K562 (cell line): Measurements from ENCODE around the gene SLC25A51. TPM values are rescaled to one million over a fixed set of nuclear protein-coding genes. Genes with fewer than 3 reads are reported as not detected.

Experiments used
- ASH1L ChIP-seq: fragments of 450-650 bp; IDR thresholded peaks from 2 replicates; pipeline ENCODE4 v1.6.1; 2018; ENCODE audit warnings: borderline replicate concordance, mild to moderate bottlenecking, low read depth; ENCODE audit not compliant: partially characterized antibody
- CBFA2T3 ChIP-seq: fragments of 450-650 bp; IDR thresholded peaks from 2 replicates; pipeline ENCODE4 v1.6.1; 2017
- CC2D1A ChIP-seq: fragments of 450-650 bp; IDR thresholded peaks from 2 replicates; pipeline ENCODE4 v1.6.1; 2017; ENCODE audit warnings: mild to moderate bottlenecking
- CEBPG ChIP-seq, 3 experiments: fragments of 200-800 bp in 1 of 3; sonication (Bioruptor generic) in 1 of 3; sonication (generic) in 1 of 3; formaldehyde crosslinking in 1 of 3; IDR thresholded peaks in 2 of 3; conservative IDR thresholded peaks in 1 of 3; 2 replicates each; pipeline versions ENCODE4 v1.6.1 to v1.8.0; 2016 to 2022; ENCODE audit warnings: missing compliant biosample characterization in 2 of 3, missing genetic modification characterization in 2 of 3, mild to moderate bottlenecking in 1 of 3, missing genetic modification reagents in 1 of 3
- EHMT2 ChIP-seq: fragments of 450-650 bp; IDR thresholded peaks from 2 replicates; pipeline ENCODE4 v1.6.1; 2018; ENCODE audit warnings: antibody characterized with exemption
- GATAD2B ChIP-seq: fragments of 450-650 bp; IDR thresholded peaks from 2 replicates; pipeline ENCODE4 v1.6.1; 2017; ENCODE audit warnings: mild to moderate bottlenecking, borderline replicate concordance
- IFI16 ChIP-seq: fragments of 250-450 bp; sonication (Bioruptor Pico); IDR thresholded peaks from 2 replicates; pipeline ENCODE4 v2.1.2; 2022; ENCODE audit warnings: mild to moderate bottlenecking, inconsistent platforms
- MCM5 ChIP-seq: fragments of 450-650 bp; IDR thresholded peaks from 2 replicates; pipeline ENCODE4 v1.6.1; 2016; ENCODE audit warnings: low read depth
- NR2F6 ChIP-seq: fragments of 450-650 bp; formaldehyde crosslinking; IDR thresholded peaks from 2 replicates; pipeline ENCODE4 v1.4.0; 2020; ENCODE audit warnings: mild to moderate bottlenecking
- POLR2AphosphoS2 ChIP-seq: IDR thresholded peaks from 2 replicates; pipeline ENCODE4 v1.6.1; 2012; ENCODE audit warnings: low read length, improper control_type of control experiment
- PREB ChIP-seq: sonication (generic); formaldehyde crosslinking; IDR thresholded peaks from 2 replicates; pipeline ENCODE4 v1.8.1; 2023; ENCODE audit warnings: mild to moderate bottlenecking, missing genetic modification reagents
- PTRF ChIP-seq: fragments of 450-650 bp; IDR thresholded peaks from 2 replicates; pipeline ENCODE4 v1.6.1; 2016; ENCODE audit warnings: mild to moderate bottlenecking, missing genetic modification characterization, missing compliant biosample characterization
- RAD51 ChIP-seq: fragments of 450-650 bp; IDR thresholded peaks from 2 replicates; pipeline ENCODE4 v1.7.1; 2016; ENCODE audit warnings: low read depth, mild to moderate bottlenecking, borderline replicate concordance
- STAT5B ChIP-seq: fragments of 250-450 bp; sonication (Bioruptor Pico); IDR thresholded peaks from 2 replicates; pipeline ENCODE4 v1.8.0; 2021; ENCODE audit warnings: mild to moderate bottlenecking, inconsistent platforms
- TCF7L2 ChIP-seq: fragments of 150-350 bp; IDR thresholded peaks from 2 replicates; pipeline ENCODE4 v1.6.1; 2016; ENCODE audit warnings: low read depth, mild to moderate bottlenecking, low read length, moderate library complexity
- ZNF551 ChIP-seq: fragments of 250-450 bp; sonication (Bioruptor Pico); IDR thresholded peaks from 2 replicates; pipeline ENCODE4 v1.5.0; 2021; ENCODE audit warnings: mild to moderate bottlenecking, moderate library complexity
- ZNF592 ChIP-seq: fragments of 450-650 bp; IDR thresholded peaks from 2 replicates; pipeline ENCODE4 v1.6.1; 2017; ENCODE audit warnings: antibody characterized with exemption, mild to moderate bottlenecking
- ZNF830 ChIP-seq: fragments of 250-450 bp; sonication (Bioruptor Pico); IDR thresholded peaks from 2 replicates; pipeline ENCODE4 v1.5.0; 2021; ENCODE audit warnings: mild to moderate bottlenecking
- polyA plus RNA-seq, 8 experiments: library from polyadenylated mRNA; depleted of rRNA in 4 of 8; stranded (reverse) in 5 of 8; unstranded in 3 of 8; fragments of >200 nt; fragmentation: Nextera tagmentation in 2 of 8; fragmentation: Illumina TruSeq in 1 of 8; extraction: Ambion mirVana in 2 of 8; extraction: Trizol in 1 of 8; gene quantifications; 2 replicates each; pipeline versions ENCODE4 v1.2.1 to v1.2.3, GENCODE V29; 2011 to 2014; ENCODE audit warnings: inconsistent platforms in 1 of 8, missing spikeins in 1 of 8
- total RNA-seq, 7 experiments: library from RNA; depleted of rRNA in 6 of 7; stranded (reverse); fragments of >200 nt in 6 of 7; fragmentation: Illumina TruSeq in 2 of 7; extraction: Trizol in 2 of 7; gene quantifications; 2 replicates each; pipeline versions ENCODE4 v1.2.1 to v1.2.3, GENCODE V29; 2011 to 2021; ENCODE audit warnings: low replicate concordance in 1 of 7

The SLC25A51 gene
- total and polyA plus RNA-seq, 9 of the 15 experiments (the other 6 are each of a cell fraction or from before 2014, with no cell fraction given) = 9.1 to 40.7 (median 24.5) TPM

GRCh38 chr9:37903647-37904444, at the start of gene SLC25A51 (continued):
- TF ChIP-seq ZNF592 (peak; percentile 88), PTRF (tag) (no peak), POLR2AphosphoS2 (no peak), TCF7L2 (no peak), RAD51 (peak; percentile 94), STAT5B (CRISPR knock-in tag) (no peak), ASH1L (no peak), IFI16 (CRISPR knock-in tag) (no peak), MCM5 (no peak), NR2F6 (CRISPR knock-in tag) (no peak), CEBPG (CRISPR knock-in tag; IDR thresholded peaks at IDR 0.05) (no peak), CEBPG (tag; conservative IDR thresholded peaks at IDR 0.05 in 1 of 2, IDR thresholded peaks at IDR 0.05 in 1 of 2) (no peak), CC2D1A (no peak), PREB (CRISPR knock-in tag) (0 out of 2 replicates have a peak, but pooled peaks have one; percentile 24), ZNF551 (CRISPR knock-in tag) (no peak), EHMT2 (no peak), CBFA2T3 (peak; percentile 43; the same call in 1 of the 2 replicates), ZNF830 (CRISPR knock-in tag) (peak; percentile 78; the same call in 1 of the 2 replicates), GATAD2B (peak; percentile 98)
